ENCODE results near the gene RICTOR. TPM values are rescaled to one million over a fixed set of nuclear protein-coding genes. Genes with fewer than 3 reads are reported as not detected.

The RICTOR gene
- total RNA-seq, 1 donor from 2014 or later: 41.3 TPM

DNA sequence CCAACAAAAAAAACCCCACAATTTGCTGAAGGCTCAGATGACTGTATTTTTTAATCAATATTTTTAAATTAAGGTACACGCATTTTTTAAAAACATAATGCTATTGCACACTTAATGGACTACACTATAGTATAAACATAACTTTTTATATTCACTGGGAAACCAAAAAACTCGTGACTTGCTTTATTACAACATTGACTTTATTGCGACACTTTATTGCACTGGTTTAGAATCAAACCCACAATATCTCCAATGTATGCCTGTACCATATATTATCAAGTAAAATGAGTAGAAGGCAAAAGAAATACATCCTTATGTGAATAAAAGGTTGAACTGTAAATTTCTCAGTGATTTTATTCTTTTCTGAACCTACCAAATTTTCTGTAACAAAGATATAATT lies 53.7 kb downstream of the RICTOR start:
- no peak for TF ChIP-seq CTCF (IDR thresholded peaks at IDR 0.05)
- TF ChIP-seq EZH2phosphoT487 (IDR thresholded peaks at IDR 0.05): no peak
- TF ChIP-seq EZH2 (IDR thresholded peaks at IDR 0.05): no peak
- peaks cover 37% of the 10 kb centered on the region for H3K79me2 ChIP-seq (ENCODE audit: low read depth)
- no peaks in the 10 kb centered on the region for H3K27me3 ChIP-seq
- no peak overlapping the region for H3K27ac ChIP-seq
- H3K4me3 ChIP-seq: no peak overlapping the region
- H3K4me2 ChIP-seq: no peak overlapping the region
- H3K9ac ChIP-seq: no peak overlapping the region
- H3K4me1 ChIP-seq: peaks cover 32% of the 10 kb centered on the region
- Mint-ChIP-seq H3K36me3 (peaks cover 22% of the 10 kb centered on the region), H3K27ac (no peak overlapping the region), H3K27me3 (ENCODE audit: insufficient read depth, low read depth) (no peaks in the 10 kb centered on the region), H3K4me1 (peaks cover 24% of the 10 kb centered on the region), H3K9me3 (peaks cover 10% of the 10 kb centered on the region), H3K4me3 (no peak overlapping the region)
- H2AFZ ChIP-seq (replicated peaks): no peak overlapping the region
- H3K9me3 ChIP-seq (ENCODE audit: low read depth): no peaks in the 10 kb centered on the region
- H3F3A ChIP-seq (ENCODE audit: low read depth): peaks cover 14% of the 10 kb centered on the region
- H3K36me3 ChIP-seq: no peaks in the 10 kb centered on the region
- no peak for DNase-seq (ENCODE audit: low spot score)
- peaks cover 34% of the 10 kb centered on the region for H4K20me1 ChIP-seq (ENCODE audit: low read depth)

DNA sequence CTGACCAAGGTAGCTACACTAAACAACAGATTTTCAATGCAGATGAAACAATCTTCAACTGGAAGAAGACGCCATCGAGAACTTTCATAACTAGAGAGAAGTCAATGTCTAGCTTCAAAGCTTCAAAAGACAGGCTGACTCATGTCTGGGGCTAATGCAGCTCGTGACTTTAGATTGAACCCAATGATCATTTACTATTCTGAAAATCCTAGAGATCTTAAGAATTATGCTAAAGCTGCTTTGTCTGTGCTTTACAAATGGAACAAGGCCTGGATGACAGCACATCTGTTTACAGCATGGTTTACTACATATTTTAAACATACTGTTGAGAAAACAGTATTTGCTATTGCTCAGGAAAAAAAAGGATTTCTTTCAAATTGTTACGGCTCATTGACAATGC lies 54.9 kb downstream of the RICTOR start:
- Histone ChIP-seq H3K27me3 (no peaks in the 10 kb centered on the region), H3K79me2 (ENCODE audit: low read depth) (peaks cover 25% of the 10 kb centered on the region), H4K20me1 (ENCODE audit: low read depth) (peaks cover 30% of the 10 kb centered on the region), H3K9ac (no peak overlapping the region), H3K9me3 (ENCODE audit: low read depth) (no peaks in the 10 kb centered on the region), H3F3A (ENCODE audit: low read depth) (peaks cover 14% of the 10 kb centered on the region), H3K27ac (no peak overlapping the region), H3K4me1 (peaks cover 31% of the 10 kb centered on the region), H3K36me3 (no peaks in the 10 kb centered on the region), H2AFZ (replicated peaks) (no peak overlapping the region), H3K4me2 (no peak overlapping the region), H3K4me3 (no peak overlapping the region)
- no peak for DNase-seq (ENCODE audit: low spot score)
- Mint-ChIP-seq H3K27ac (no peak overlapping the region), H3K9me3 (peaks cover 5% of the 10 kb centered on the region), H3K4me1 (peaks cover 23% of the 10 kb centered on the region), H3K4me3 (no peak overlapping the region), H3K27me3 (ENCODE audit: insufficient read depth, low read depth) (no peaks in the 10 kb centered on the region), H3K36me3 (peaks cover 16% of the 10 kb centered on the region)
- no peak for TF ChIP-seq EZH2phosphoT487 (IDR thresholded peaks at IDR 0.05)
- no peak for TF ChIP-seq CTCF (IDR thresholded peaks at IDR 0.05)
- no peak for TF ChIP-seq EZH2 (IDR thresholded peaks at IDR 0.05)

DNA sequence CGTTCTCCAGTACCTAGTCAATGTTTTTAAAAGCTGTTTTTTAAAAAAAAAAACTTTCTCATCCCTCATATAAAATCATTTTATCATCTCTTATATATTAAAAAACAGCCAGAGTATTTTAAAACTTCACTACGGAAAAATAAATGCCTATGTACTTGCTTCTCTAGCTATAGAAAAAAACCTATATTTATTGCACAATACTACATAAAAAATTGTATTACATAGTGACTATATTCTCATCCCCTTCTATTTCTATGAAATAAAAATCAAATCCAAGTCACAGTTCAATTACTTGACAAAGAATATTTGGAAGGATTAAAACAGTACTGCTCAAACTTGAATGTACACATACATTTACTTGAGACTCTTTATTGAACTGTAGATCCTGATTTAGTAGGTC lies 56.7 kb downstream of the RICTOR start:
- Histone ChIP-seq H3K27me3 (no peaks in the 10 kb centered on the region), H3K79me2 (ENCODE audit: low read depth) (peaks cover 7% of the 10 kb centered on the region), H2AFZ (replicated peaks) (no peak overlapping the region), H3K27ac (no peak overlapping the region), H3K36me3 (no peaks in the 10 kb centered on the region), H3K4me3 (no peak overlapping the region), H3K4me2 (no peak overlapping the region), H3F3A (ENCODE audit: low read depth) (peaks cover 3% of the 10 kb centered on the region), H3K4me1 (peaks cover 13% of the 10 kb centered on the region), H4K20me1 (ENCODE audit: low read depth) (peaks cover 16% of the 10 kb centered on the region), H3K9me3 (ENCODE audit: low read depth) (no peaks in the 10 kb centered on the region), H3K9ac (no peak overlapping the region)
- Mint-ChIP-seq H3K4me1 (peaks cover 13% of the 10 kb centered on the region), H3K27ac (no peak overlapping the region), H3K27me3 (ENCODE audit: insufficient read depth, low read depth) (no peaks in the 10 kb centered on the region), H3K36me3 (peaks cover 22% of the 10 kb centered on the region), H3K9me3 (peaks cover 3% of the 10 kb centered on the region), H3K4me3 (no peak overlapping the region)
- no peak for TF ChIP-seq CTCF (IDR thresholded peaks at IDR 0.05)
- TF ChIP-seq EZH2 (IDR thresholded peaks at IDR 0.05): no peak
- TF ChIP-seq EZH2phosphoT487 (IDR thresholded peaks at IDR 0.05): no peak
- DNase-seq (ENCODE audit: low spot score): no peak

All from neural progenitor cell (in vitro differentiated cells).